Subcutaneous abdominal adipose tissue (tissue), 5 donors: ENCODE data around the gene CXCL10.
"Not testable (repeated sequence)": the region's sequence is repeated elsewhere in the genome, so short reads cannot be mapped to it uniquely, and the experiment has no call there.

Source experiments
- H3K27ac ChIP-seq: one replicate; pipeline ENCODE4 v1.7.0; 2013; ENCODE audit warnings: low read depth, mild to moderate bottlenecking, inconsistent platforms, low read length, moderate library complexity
- H3K27me3 ChIP-seq, 5 donors: one replicate each; pipeline ENCODE4 v1.7.0; 2013; ENCODE audit warnings: low read length in 5 of 5, inconsistent platforms in 1 of 5; ENCODE audit not compliant: control insufficient read depth in 5 of 5, insufficient read depth in 4 of 5
- H3K36me3 ChIP-seq, 5 donors: one replicate each; pipeline ENCODE4 v1.7.0; 2013; ENCODE audit warnings: low read length in 5 of 5; ENCODE audit not compliant: control insufficient read depth in 5 of 5, insufficient read depth in 5 of 5
- H3K4me1 ChIP-seq, 5 donors: one replicate each; pipeline ENCODE4 v1.7.0; 2013; ENCODE audit warnings: low read length in 5 of 5, mild to moderate bottlenecking in 3 of 5, moderate library complexity in 1 of 5; ENCODE audit not compliant: control insufficient read depth in 5 of 5, insufficient read depth in 5 of 5
- H3K4me3 ChIP-seq, 5 donors: one replicate each; pipeline ENCODE4 v1.7.0; 2013; ENCODE audit warnings: low read length in 5 of 5, low read depth in 1 of 5
- H3K9ac ChIP-seq, 5 donors: one replicate each; pipeline ENCODE4 v1.7.0; 2013; ENCODE audit warnings: low read length in 5 of 5, mild to moderate bottlenecking in 4 of 5, moderate library complexity in 3 of 5
- H3K9me3 ChIP-seq, 5 donors: one replicate each; pipeline ENCODE4 v1.7.0; 2013; ENCODE audit warnings: low read length in 5 of 5; ENCODE audit not compliant: control insufficient read depth in 5 of 5
- donor health status: healthy.
- donor health status: healthy.
- donor health status: healthy.
- donor health status: healthy.
- donor health status: healthy.

Gene CXCL10

DNA sequence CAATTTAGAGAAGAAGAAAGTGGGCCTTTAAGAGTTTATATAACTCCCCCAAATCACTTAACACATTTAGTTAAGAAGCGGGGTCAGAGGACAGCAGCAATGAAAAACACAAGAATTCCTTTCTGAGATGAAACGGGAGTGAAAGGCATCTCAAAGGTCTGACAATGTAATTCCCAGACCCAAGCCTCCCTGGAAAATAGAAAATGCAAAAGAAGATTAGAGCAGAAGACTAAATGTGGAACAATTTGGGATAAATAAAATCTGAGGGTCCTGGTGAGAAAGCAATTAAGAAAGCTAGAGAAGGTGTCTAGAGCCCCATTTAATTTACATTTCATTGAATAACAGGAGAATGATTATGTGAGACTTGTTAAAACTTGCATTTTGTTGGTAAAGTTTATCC lies 32.1 kb upstream of the CXCL10 start:
- Histone ChIP-seq H3K36me3 (no peaks in the 10 kb centered on the region), H3K4me3 (no peak overlapping the region), H3K4me1 (no peaks in the 10 kb centered on the region), H3K27me3 (peaks cover 0 to 8% (median 0%) of the 10 kb centered on the region in 5 donors), H3K27ac (no peak overlapping the region), H3K9me3 (no peaks in the 10 kb centered on the region), H3K9ac (no peak overlapping the region)

DNA sequence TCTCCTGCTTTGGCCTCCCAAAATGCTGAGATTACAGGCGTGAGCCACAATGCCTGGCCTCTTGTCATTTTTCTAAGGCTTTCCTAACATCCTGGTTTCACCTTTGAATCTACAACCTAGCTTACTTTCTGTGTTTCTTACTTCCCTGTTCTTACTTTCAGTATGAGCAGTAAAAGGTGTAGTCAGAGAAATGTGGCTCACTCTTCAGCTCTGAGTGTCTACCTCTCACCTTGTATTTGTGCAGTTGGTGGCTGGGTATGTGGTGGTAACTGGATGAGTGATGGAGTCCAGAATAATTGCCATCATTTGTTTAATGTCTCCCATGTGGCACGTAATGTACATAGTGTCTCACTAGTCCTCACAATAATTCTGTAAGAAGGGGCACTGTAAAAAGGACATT lies 31.7 kb upstream of the CXCL10 start:
- peaks cover 0 to 8% (median 0%) of the 10 kb centered on the region in 5 donors for H3K27me3 ChIP-seq
- no peaks in the 10 kb centered on the region for H3K36me3 ChIP-seq
- H3K4me3 ChIP-seq, result no peak overlapping the region
- H3K27ac ChIP-seq, result no peak overlapping the region
- H3K9ac ChIP-seq, result no peak overlapping the region
- H3K4me1 ChIP-seq, result no peaks in the 10 kb centered on the region
- no peaks in the 10 kb centered on the region for H3K9me3 ChIP-seq

GRCh38 chr4:76053730-76054129 lies 30.4 kb upstream of the CXCL10 start:
- no peak overlapping the region for H3K9ac ChIP-seq
- H3K9me3 ChIP-seq, result no peaks in the 10 kb centered on the region
- H3K36me3 ChIP-seq, result no peaks in the 10 kb centered on the region
- peaks cover 0 to 8% (median 0%) of the 10 kb centered on the region in 5 donors for H3K27me3 ChIP-seq
- H3K4me3 ChIP-seq, result no peak overlapping the region
- no peaks in the 10 kb centered on the region for H3K4me1 ChIP-seq
- H3K27ac ChIP-seq, result no peak overlapping the region

- not testable (repeated sequence) for H3K27me3 ChIP-seq, H3K9me3 ChIP-seq, H3K27ac ChIP-seq, H3K4me3 ChIP-seq, H3K36me3 ChIP-seq, H3K9ac ChIP-seq, H3K4me1 ChIP-seq
Measured at GRCh38 chr4:76050560-76051050, 27.3 kb upstream of the CXCL10 start.

GRCh38 chr4:76049860-76050416 lies 26.6 kb upstream of the CXCL10 start:
- not testable (repeated sequence) for H3K36me3 ChIP-seq, H3K4me3 ChIP-seq, H3K9ac ChIP-seq, H3K27ac ChIP-seq, H3K9me3 ChIP-seq, H3K27me3 ChIP-seq, H3K4me1 ChIP-seq

- H3K27ac ChIP-seq, H3K4me3 ChIP-seq, H3K9me3 ChIP-seq, H3K9ac ChIP-seq, H3K36me3 ChIP-seq, H3K4me1 ChIP-seq, H3K27me3 ChIP-seq: not testable (repeated sequence)
Measured at GRCh38 chr4:76044686-76045085, 21.4 kb upstream of the CXCL10 start.

DNA sequence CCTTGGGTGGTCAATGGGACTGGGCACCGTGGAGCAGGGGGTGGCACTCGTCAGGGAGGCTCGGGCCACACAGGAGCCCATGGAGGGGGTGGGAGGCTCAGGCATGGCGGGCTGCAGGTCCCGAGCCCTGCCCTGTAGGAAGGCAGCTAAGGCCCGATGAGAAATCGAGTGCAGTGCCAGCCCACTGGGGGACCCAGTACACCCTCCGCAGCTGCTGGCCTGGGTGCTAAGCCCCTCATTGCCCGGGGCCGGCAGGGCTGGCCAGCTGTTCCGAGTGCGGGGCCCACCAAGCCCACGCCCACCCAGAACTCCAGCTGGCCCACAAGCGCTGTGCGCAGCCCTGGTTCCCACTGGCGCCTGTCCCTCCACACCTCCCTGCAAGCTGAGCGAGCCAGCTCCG lies 20.0 kb upstream of the CXCL10 start:
- not testable (repeated sequence) for H3K27me3 ChIP-seq, H3K4me3 ChIP-seq, H3K9ac ChIP-seq, H3K27ac ChIP-seq, H3K36me3 ChIP-seq, H3K4me1 ChIP-seq, H3K9me3 ChIP-seq

GRCh38 chr4:76042241-76042998 lies 19.1 kb upstream of the CXCL10 start:
- not testable (repeated sequence) for H3K27me3 ChIP-seq, H3K4me3 ChIP-seq, H3K9ac ChIP-seq

DNA sequence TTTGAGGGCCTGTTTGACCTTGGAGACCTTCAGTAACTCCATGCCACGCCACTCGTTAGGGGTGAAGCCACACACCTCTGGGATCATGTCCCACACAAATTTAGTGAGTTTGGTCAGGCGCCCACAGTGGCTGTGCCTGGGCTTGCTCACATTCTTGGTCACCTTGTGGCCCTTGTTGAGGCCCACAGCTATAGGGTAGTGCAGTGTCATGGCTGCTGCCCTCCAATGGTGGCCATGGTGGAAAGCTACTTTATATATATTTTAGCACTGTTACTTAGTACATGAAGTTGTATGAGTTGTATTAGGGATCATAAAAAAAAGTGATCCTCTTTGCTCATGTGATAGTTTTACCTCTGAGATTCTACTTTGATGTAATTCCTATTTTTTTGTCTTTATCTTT lies 13.6 kb upstream of the CXCL10 start:
- no peak overlapping the region for H3K4me3 ChIP-seq

More at GRCh38 chr4:76042241-76042998, 19.1 kb upstream of the CXCL10 start:
- not testable (repeated sequence) for H3K27ac ChIP-seq, H3K36me3 ChIP-seq, H3K4me1 ChIP-seq, H3K9me3 ChIP-seq

GRCh38 chr4:76035799-76036380 lies 12.6 kb upstream of the CXCL10 start, which contains the start of gene CXCL11:
Gene CXCL11 (minus strand): TSS chr4:76036070. CDS start chr4:76035987, 83 bp downstream.
- Histone ChIP-seq H3K4me1 (peaks cover 0 to 3% (median 0%) of the 10 kb centered on the region in 5 donors), H3K4me3 (no peak within 1 kb of the TSS), H3K9ac (no peak within 1 kb of the TSS), H3K27ac (no peak within 1 kb of the TSS), H3K9me3 (no peaks in the 10 kb centered on the region), H3K36me3 (no peaks in the 10 kb centered on the region), H3K27me3 (peaks cover 0 to 6% (median 0%) of the 10 kb centered on the region in 5 donors)

More for the DNA sequence above, 13.6 kb upstream of the CXCL10 start:
- H3K9me3 ChIP-seq, result no peaks in the 10 kb centered on the region
- H3K27ac ChIP-seq, result no peak overlapping the region
- peaks cover 0 to 7% (median 0%) of the 10 kb centered on the region in 5 donors for H3K27me3 ChIP-seq
- H3K36me3 ChIP-seq, result no peaks in the 10 kb centered on the region
- H3K9ac ChIP-seq, result no peak overlapping the region
- peaks cover 0 to 3% (median 0%) of the 10 kb centered on the region in 5 donors for H3K4me1 ChIP-seq
